Right atrium auricular region (tissue), 2 donors: ENCODE results near the gene SIGLEC1. TPM values are rescaled to one million over a fixed set of nuclear protein-coding genes. Genes with fewer than 3 reads are reported as not detected.

ENCODE experiments used
- DNase-seq: peaks from one replicate; pipeline ENCODE4 v3.0.0-alpha.2; 2019; ENCODE audit warnings: low spot score
- H3K27ac ChIP-seq, 2 donors: fragments of 200-600 bp; sonication (generic); 1 replicate in 1 of 2; 2 replicates in 1 of 2; pipeline ENCODE4 v1.5.1; 2016 to 2019
- H3K27me3 ChIP-seq, 2 donors: fragments of 200-600 bp; sonication (generic); one replicate each; pipeline versions ENCODE4 v1.5.1 to v1.6.0; 2017 to 2019
- H3K36me3 ChIP-seq: fragments of 200-600 bp; sonication (generic); one replicate; pipeline ENCODE4 v1.5.1; 2016
- H3K4me1 ChIP-seq, 2 donors: fragments of 200-600 bp; sonication (generic); one replicate each; pipeline versions ENCODE4 v1.5.1 to v1.6.0; 2017 to 2019
- H3K4me3 ChIP-seq, 2 donors: fragments of 200-600 bp; sonication (generic); 1 replicate in 1 of 2; 2 replicates in 1 of 2; pipeline ENCODE4 v1.5.1; 2017 to 2019; ENCODE audit warnings: mild to moderate bottlenecking in 1 of 2, moderate library complexity in 1 of 2
- H3K9me3 ChIP-seq, 2 donors: fragments of 200-600 bp; sonication (generic); one replicate each; pipeline ENCODE4 v1.5.1; 2019
- CTCF ChIP-seq, 2 donors: fragments of 200-600 bp; sonication (generic); IDR thresholded peaks; one replicate each; pipeline ENCODE4 v1.5.1; 2019; ENCODE audit warnings: antibody characterized with exemption in 2 of 2
- total RNA-seq, 2 donors: library from RNA; depleted of rRNA; stranded (reverse); fragments of >200 nt; gene quantifications; one replicate each; pipeline ENCODE4 v1.1.0, GENCODE V29; 2016

The SIGLEC1 gene
- total RNA-seq: 1 to 10 TPM; 3.2 to 3.9 TPM

GRCh38 chr20:3712279-3712873, at the start of gene SIGLEC1:
Gene SIGLEC1, minus strand, starts transcription at chr20:3712600. Its CDS starts 5,472 bp downstream, at chr20:3707128.
- no peak for TF ChIP-seq CTCF (IDR thresholded peaks at IDR 0.05)
- H3K36me3 ChIP-seq: no peaks in the 10 kb centered on the region
- no peaks in the 10 kb centered on the region for H3K27me3 ChIP-seq
- peak within 1 kb of the TSS in 1 of 2 donors; percentile 31 for H3K4me3 ChIP-seq
- peak; percentile 70 for DNase-seq
- no peak within 1 kb of the TSS for H3K27ac ChIP-seq
- peaks cover 0 to 16% of the 10 kb centered on the region in 2 donors for H3K4me1 ChIP-seq
- H3K9me3 ChIP-seq: no peaks in the 10 kb centered on the region

GRCh38 chr20:3760655-3761348, 48.4 kb upstream of the SIGLEC1 start:
- Histone ChIP-seq H3K4me3 (no peak overlapping the region), H3K27ac (no peak overlapping the region), H3K4me1 (peaks cover 0 to 15% of the 10 kb centered on the region in 2 donors), H3K9me3 (no peaks in the 10 kb centered on the region), H3K27me3 (no peaks in the 10 kb centered on the region), H3K36me3 (no peaks in the 10 kb centered on the region)
- TF ChIP-seq CTCF (IDR thresholded peaks at IDR 0.05): no peak
- no peak for DNase-seq

- Histone ChIP-seq H3K27ac (peak overlapping the region in 1 of 2 donors; percentile 9), H3K4me1 (peaks cover 0 to 11% of the 10 kb centered on the region in 2 donors), H3K36me3 (no peaks in the 10 kb centered on the region), H3K27me3 (no peaks in the 10 kb centered on the region), H3K4me3 (no peak overlapping the region), H3K9me3 (no peaks in the 10 kb centered on the region)
- DNase-seq: no peak
- no peak for TF ChIP-seq CTCF (IDR thresholded peaks at IDR 0.05)
Measured at GRCh38 chr20:3759884-3760283, 47.5 kb upstream of the SIGLEC1 start.

- no peak overlapping the region for H3K4me3 ChIP-seq
- H3K9me3 ChIP-seq: no peaks in the 10 kb centered on the region
- H3K4me1 ChIP-seq: peaks cover 0 to 7% of the 10 kb centered on the region in 2 donors
- TF ChIP-seq CTCF (IDR thresholded peaks at IDR 0.05): no peak
- no peaks in the 10 kb centered on the region for H3K36me3 ChIP-seq
- H3K27me3 ChIP-seq: no peaks in the 10 kb centered on the region
- no peak for DNase-seq
- peak overlapping the region; percentile 9 to 45 for H3K27ac ChIP-seq
Measured at GRCh38 chr20:3759316-3759823, 47.0 kb upstream of the SIGLEC1 start.

- H3K27ac ChIP-seq: peak overlapping the region; percentile 37 to 45
- TF ChIP-seq CTCF (IDR thresholded peaks at IDR 0.05): no peak
- no peaks in the 10 kb centered on the region for H3K27me3 ChIP-seq
- no peaks in the 10 kb centered on the region for H3K9me3 ChIP-seq
- H3K4me1 ChIP-seq: no peaks in the 10 kb centered on the region
- H3K4me3 ChIP-seq: no peak overlapping the region
- H3K36me3 ChIP-seq: no peaks in the 10 kb centered on the region
- no peak for DNase-seq
Measured at GRCh38 chr20:3758566-3758965, 46.2 kb upstream of the SIGLEC1 start.
